CD4-positive, alpha-beta T cell treated with Interleukin-12 subunit alpha and Interleukin-12 subunit beta, for 1 hour (primary cell): Measurements from ENCODE around the gene FOSB.
"Not testable (repeated sequence)": the region's sequence is repeated elsewhere in the genome, so short reads cannot be mapped to it uniquely, and the experiment has no call there.

ENCODE experiments used
- DNase-seq: peaks from one replicate; pipeline ENCODE4 v3.0.0-alpha.2; 2020

FOSB gene

GRCh38 chr19:45467456-45468158 lies at the start of gene FOSB:
FOSB (plus strand) TSS chr19:45467996; CDS start chr19:45468587, 591 bp downstream.
- DNase-seq: peak; percentile 96

DNA sequence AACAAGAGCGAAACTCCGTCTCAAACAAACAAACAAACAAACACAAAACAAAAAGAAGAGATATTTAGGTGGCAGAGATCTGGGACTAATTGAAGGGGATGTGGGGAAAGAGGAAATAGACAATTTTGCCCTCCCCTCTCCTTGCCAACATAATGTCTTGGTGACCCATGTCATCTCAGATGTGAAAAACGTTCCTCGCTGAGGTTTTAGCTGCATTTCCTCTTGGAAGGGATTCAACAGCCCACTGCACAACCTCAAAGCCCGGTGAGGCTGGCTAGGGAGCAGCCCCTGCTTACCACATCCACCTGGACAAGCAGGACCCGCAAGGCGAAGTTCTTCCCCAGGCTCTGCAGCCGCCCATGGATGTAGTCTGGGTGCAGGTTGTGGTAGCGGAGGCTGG lies 49.0 kb upstream of the FOSB start:
- no peak for DNase-seq

- DNase-seq: no peak
These were observed 48.4 kb upstream of the FOSB start for GRCh38 chr19:45419396-45419795.

DNA sequence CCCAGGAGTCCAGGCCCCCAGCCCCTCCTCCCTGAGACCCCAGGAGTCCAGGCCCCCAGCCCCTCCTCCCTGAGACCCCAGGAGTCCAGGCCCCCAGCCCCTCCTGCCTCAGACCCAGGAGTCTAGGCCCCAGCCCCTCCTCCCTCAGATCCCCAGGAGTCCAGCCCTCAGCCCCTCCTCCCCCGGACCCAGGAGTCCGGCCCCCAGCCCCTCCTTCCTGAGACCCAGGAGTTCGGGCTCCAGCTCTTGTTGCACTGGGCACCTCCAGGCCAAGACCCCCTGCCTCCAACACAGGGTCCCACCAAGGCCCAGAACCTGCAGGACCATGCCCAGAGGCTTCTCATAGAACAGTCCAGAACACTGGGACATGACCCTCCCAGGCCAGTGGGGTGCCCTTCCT lies 47.9 kb upstream of the FOSB start:
- no peak for DNase-seq

DNA sequence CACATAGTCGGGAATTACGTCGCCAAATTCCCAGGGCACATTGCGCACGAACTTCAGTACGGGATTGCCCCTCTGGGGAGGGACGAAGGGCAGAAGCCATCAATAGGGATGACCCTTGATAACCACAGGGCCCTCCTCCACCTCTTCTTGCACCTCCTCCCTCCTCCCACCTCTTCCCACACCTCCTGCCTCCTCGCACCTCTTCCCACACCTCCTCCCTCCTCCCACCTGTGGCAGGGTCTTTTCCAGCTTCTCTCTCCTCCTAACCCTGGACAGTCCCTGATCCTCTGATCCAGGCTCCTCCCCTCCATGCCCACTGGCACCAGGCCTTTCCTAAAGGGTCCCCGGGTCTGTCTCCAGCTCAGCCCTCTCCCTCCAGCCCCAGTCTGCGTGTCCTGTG lies 47.4 kb upstream of the FOSB start:
- DNase-seq: no peak

GRCh38 chr19:45420871-45421270 lies 46.9 kb upstream of the FOSB start:
- DNase-seq: no peak

- DNase-seq: no peak
These were observed 45.8 kb upstream of the FOSB start for GRCh38 chr19:45421947-45422498.

- DNase-seq: no peak
These were observed 44.7 kb upstream of the FOSB start for GRCh38 chr19:45423033-45423588.

GRCh38 chr19:45423589-45424190 lies 44.1 kb upstream of the FOSB start, which contains the start of gene ERCC1:
ERCC1 (minus strand) TSS chr19:45423917; CDS start chr19:45423374, 543 bp downstream.
- DNase-seq: peak; percentile 90

DNA sequence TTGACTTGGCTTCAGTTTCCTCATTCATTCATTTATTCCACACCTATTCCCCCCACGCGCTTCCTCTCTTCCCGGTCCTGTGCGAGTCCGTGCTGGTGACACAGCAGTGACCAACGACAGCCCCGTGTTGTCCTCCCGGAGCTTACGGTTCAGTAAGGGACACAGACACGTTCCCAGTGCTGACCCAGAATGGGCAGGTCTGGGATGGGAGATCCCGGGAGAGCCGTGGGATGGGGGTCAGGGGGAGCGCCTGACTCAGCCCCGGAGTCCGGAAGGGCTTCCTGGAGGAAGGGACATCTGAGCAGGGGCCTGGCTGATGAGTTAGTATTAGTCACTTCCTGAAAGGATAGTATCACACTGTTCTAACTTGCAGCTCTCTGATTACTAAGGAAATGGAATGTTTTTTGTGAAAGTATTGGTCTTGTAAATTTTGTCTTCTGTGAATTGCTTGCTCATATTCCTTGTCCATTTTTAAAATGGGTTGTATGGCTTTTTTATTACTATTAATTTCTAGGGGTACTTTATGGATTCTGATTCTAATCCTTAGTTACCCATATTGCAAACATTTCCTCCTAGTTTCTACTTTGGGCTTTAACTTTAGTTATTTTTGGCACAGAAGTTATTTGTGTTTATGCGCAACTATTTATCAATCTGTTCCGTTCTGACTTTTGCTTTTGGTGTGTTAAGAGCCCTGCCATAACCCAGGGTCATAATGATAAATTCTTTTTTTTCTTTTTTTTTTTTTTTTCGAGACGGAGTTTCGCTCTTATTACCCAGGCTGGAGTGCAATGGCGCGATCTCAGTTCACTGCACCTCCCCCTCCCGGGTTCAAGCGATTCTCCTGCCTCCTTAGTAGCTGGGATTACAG lies 43.4 kb upstream of the FOSB start:
- DNase-seq: no peak

DNA sequence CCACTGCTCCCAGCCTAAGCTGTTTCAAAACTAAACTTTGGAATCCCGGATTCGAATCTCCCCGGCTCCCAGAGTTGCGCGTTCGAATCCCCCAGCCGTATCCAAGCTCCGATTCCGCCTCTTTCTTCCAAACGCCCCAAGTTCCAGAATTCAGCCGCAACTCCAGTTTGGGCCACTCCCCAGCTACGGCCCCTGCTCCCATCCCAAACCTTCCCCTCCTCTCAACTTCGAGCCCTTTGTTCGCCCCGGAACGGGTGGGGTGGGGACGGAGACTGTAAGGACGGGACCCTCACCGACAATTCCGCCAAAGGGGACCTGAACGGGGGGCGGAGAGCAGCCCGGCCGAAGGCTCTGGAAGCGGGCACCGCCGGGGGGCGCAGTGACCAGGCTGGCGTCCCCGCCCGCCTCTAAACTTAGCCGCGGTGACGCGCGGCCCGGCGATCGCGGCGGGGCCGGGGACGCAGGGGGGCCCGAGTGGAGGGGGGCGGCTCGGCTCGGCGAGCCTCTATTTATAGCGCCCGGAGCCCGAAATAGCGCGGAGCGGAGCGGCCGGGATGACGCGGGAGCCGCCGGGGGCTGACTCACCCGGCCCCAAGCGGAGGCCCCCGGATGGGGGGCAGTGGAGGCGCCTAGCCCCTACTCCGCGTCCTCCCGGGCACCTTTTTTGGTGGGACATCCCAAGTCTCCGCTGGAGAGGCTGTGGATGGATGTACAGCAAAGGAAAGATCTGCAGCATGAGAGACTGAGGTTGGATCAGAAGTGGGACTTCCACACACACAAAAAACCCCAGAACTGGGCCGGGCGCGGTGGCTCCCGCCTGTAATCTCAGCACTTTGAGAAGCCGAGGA lies 39.2 kb upstream of the FOSB start:
- DNase-seq: no peak

DNA sequence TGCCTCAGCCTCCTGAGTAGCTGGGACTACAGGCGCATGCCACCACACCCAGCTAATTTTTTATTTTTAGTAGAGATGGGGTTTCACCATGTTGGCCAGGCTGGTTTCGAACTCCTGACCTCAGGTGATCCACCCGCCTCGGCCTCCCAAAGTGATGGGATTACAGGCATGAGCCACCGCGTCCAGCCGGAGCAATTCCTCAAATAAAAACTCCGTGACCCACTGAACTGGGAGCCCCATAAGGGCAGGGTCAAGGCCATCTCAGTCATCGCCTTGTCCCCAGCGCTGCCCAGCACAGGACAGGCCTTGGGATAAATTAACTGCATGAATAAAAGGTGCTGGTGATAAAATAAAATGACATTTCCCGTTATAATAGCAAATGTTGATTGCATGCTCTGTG lies 37.9 kb upstream of the FOSB start:
- DNase-seq: not testable (repeated sequence)

GRCh38 chr19:45431008-45431407 lies 36.8 kb upstream of the FOSB start:
- DNase-seq: not testable (repeated sequence)

- not testable (repeated sequence) for DNase-seq
These were observed 35.3 kb upstream of the FOSB start for GRCh38 chr19:45432543-45432942.

DNA sequence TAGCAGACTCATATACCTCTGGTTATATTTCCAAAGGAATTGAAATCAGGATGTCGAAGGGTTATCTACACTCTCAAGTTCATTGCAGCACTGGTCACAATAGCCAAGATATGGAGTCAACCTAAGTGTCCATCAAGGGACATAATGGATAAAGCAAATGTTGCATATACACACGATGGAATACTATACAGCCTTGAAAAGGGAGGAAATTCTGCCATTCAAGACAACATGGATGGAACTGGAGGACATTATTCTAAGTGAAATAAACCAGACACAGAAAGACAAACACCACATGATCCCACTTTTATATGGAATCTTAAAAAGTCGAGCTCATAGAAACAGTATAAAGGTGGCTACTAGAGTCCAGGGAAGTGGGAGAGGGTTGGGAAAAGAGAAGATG lies 30.5 kb upstream of the FOSB start:
- no peak for DNase-seq

DNA sequence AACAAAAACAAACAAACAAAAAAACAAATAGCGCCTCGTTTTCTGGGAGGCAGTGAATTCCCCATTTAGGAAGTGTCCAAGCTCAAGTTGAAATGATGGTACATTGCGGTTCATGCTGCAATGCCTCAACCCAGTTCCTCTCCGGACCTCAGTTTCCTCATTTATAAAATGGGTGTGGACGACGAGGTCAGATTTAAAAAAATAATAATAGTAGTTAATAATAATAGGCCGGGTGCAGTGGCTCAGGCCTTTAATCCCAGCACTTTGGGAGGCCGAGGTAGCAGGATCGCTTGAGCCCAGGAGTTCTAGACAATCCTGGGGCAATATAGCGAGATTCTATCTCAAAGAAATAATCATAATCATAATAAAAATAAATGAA lies 28.6 kb upstream of the FOSB start:
- no peak for DNase-seq

- peak; percentile 91 for DNase-seq
These were observed 28.1 kb upstream of the FOSB start for GRCh38 chr19:45439569-45440258.

DNA sequence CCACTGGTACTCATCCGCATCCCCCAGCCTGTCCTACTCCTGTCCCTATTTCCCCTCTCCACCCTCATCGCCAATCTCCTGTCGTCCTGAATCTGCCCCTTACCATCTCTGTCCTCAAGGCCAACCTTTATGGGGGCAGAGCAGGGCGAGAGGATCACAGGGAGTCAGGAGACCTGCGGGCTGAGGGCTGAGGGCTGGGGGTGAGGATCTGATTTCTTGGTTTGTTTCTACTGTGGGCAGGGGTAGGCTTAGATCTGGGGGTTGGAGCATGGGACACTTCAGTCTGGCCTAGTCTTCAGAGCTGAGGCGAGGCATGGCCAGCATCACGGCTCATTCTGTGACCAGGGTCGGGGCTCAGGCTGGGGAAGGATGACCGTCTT lies 27.5 kb upstream of the FOSB start:
- DNase-seq: no peak

- DNase-seq: no peak
These were observed 26.7 kb upstream of the FOSB start for GRCh38 chr19:45440873-45441654.

GRCh38 chr19:45442408-45442777 lies 25.4 kb upstream of the FOSB start:
- DNase-seq: no peak
